ENCODE data around the gene TRPC4AP. TPM values are rescaled to one million over a fixed set of nuclear protein-coding genes. Genes with fewer than 3 reads are reported as not detected.

TRPC4AP gene
- total RNA-seq, 1 donor from 2014 or later: 30.7 TPM

DNA sequence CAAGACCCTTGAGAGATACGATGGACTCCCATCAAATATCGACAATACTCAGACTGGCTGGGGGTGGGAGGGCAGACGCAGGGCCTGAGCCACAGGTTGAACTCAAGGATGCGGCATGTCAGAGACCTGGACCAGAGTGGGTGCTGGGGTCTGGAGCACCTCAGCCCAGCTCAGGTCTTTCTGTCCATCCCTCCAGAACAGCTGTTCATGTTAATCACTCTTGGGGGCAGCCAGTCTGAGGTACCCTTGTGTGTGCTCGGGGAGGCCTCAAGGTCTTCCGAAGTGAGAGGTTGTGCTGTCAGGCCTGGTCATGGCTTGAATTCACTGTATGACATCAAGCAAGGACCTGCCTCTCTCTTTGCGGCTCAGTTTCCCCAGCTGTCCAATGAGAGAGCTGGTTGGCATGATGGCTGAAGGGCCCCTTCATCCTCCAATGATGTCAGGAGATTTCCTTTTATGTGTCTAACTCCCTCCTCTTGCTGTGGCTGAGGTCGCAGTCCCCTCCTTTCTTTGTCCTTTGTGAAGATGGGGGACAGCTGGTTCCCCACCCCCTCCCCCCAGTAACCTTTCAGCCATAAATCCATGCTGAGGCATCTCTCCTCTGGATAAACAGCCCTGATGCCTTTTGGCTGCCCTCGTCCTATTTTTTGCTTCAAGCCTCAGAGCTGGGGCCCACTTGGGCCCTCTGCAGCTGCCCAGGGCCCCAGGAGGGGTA is 121.6 kb downstream of the TRPC4AP start:
- H3K36me3 ChIP-seq: no peaks in the 10 kb centered on the region
- H3K9me3 ChIP-seq (replicated peaks): no peaks in the 10 kb centered on the region
- intact Hi-C loops (cut with micrococcal nuclease): no loop called here
- no peak overlapping the region for H3K4me3 ChIP-seq
- no peaks in the 10 kb centered on the region for H3K27me3 ChIP-seq (ENCODE audit: low read depth)
- peaks cover 28% of the 10 kb centered on the region for H3K4me1 ChIP-seq
- DNase-seq: no peak
- TF ChIP-seq, protein P1, sequence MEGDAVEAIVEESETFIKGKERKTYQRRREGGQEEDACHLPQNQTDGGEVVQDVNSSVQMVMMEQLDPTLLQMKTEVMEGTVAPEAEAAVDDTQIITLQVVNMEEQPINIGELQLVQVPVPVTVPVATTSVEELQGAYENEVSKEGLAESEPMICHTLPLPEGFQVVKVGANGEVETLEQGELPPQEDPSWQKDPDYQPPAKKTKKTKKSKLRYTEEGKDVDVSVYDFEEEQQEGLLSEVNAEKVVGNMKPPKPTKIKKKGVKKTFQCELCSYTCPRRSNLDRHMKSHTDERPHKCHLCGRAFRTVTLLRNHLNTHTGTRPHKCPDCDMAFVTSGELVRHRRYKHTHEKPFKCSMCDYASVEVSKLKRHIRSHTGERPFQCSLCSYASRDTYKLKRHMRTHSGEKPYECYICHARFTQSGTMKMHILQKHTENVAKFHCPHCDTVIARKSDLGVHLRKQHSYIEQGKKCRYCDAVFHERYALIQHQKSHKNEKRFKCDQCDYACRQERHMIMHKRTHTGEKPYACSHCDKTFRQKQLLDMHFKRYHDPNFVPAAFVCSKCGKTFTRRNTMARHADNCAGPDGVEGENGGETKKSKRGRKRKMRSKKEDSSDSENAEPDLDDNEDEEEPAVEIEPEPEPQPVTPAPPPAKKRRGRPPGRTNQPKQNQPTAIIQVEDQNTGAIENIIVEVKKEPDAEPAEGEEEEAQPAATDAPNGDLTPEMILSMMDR (IDR thresholded peaks at IDR 0.05; ENCODE audit: borderline replicate concordance): no peak
- no peak overlapping the region for H3K27ac ChIP-seq (replicated peaks)

DNA sequence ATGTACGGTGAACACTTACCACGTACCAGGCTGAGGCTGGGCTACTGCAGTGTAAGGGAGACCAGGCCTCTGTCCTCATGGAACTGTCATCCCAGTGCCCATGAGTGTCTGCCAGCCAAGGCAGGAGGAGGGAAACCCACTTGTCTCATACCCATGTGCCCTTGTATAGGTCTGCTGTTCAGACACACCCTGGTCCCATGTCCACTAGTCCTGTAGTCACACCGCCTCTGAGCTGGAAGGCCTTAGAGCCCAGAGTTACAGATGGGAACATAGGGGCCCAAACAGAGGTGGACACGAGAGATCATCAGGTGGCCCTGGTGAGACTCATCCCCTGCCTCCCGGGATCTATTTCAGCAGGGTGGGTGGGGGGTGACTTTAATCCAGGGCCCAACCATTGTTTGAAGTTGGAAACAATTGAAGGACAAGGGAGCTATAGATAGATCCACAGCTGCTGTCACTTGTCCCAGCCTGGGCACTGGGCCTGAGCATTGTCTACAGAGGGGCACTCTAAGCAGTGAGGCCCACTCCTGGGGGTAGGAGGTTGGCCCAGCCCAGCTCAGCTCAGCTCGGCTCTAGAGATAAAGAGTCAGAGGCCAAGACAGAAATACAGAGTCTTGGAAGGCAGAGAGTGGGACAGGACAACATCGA is 122.3 kb downstream of the TRPC4AP start:
- DNase-seq: no peak
- TF ChIP-seq, protein P1 (IDR thresholded peaks at IDR 0.05; ENCODE audit: borderline replicate concordance): no peak
- intact Hi-C loops (cut with micrococcal nuclease): no loop called here
- no peaks in the 10 kb centered on the region for H3K27me3 ChIP-seq (ENCODE audit: low read depth)
- no peak overlapping the region for H3K4me3 ChIP-seq
- H3K9me3 ChIP-seq (replicated peaks): no peaks in the 10 kb centered on the region
- H3K36me3 ChIP-seq: no peaks in the 10 kb centered on the region
- peaks cover 28% of the 10 kb centered on the region for H3K4me1 ChIP-seq
- peak overlapping the region; percentile 80 for H3K27ac ChIP-seq (replicated peaks)

DNA sequence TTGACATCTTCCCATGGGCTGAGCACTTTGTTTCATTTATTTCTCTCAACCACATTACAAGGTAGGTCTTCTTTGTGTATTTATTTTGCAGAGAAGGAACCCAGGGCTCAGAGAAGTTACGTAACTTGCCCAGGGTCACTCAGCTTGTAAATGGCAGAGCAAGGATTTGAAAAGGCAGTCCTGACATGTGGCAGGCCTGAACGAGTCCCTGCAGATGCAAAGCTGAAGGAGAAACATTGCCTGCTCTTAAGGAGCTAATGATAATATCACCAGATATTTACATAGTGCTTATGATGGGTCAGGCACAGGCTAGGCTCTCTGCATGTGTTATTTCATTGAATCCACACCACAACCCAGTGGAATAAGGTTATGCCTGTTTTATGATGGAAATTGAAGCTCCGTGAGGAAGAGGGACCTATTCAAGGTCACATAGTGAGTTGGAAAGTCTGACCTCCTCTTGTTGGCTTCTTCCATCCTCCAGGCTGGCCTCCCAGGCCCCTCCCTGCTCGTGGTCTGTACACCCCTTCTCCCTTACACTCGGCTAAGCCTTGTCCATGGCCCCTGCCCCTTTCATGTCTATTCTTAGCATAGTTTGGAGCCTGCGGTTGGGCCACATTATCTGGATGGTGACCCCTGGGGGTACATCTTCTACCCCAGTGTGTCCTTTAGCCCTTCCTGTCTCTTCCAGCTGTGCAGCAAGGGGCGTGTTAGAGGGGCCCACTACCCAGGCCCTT is 124.4 kb downstream of the TRPC4AP start:
- peak overlapping the region; percentile 80 for H3K27ac ChIP-seq (replicated peaks)
- no peak for DNase-seq
- intact Hi-C loops (cut with micrococcal nuclease): no loop called here
- TF ChIP-seq, protein P1 (IDR thresholded peaks at IDR 0.05; ENCODE audit: borderline replicate concordance): no peak
- no peaks in the 10 kb centered on the region for H3K9me3 ChIP-seq (replicated peaks)
- H3K4me3 ChIP-seq: peak overlapping the region; percentile 12
- no peaks in the 10 kb centered on the region for H3K27me3 ChIP-seq (ENCODE audit: low read depth)
- H3K36me3 ChIP-seq: no peaks in the 10 kb centered on the region
- H3K4me1 ChIP-seq: peaks cover 28% of the 10 kb centered on the region

DNA sequence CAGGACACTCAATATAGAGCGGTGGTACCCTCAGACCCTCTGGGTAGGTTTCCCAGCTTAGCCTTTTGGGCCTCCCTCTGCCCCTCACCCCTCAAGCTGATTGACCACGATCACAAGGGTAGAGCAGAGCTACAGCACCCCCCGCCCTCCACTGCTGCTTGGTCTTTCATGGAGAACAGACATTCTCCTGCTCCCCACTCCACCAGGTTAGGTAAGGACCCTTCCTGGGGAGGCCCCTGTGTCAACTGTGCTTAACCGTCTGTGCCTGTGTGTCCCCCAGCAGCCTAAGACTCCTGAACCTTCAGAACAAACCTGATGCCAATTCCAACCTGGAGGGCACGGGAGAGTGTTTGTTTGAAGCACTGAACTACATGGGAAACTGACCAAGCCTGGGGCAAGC is 125.2 kb downstream of the TRPC4AP start:
- no peaks in the 10 kb centered on the region for H3K9me3 ChIP-seq (replicated peaks)
- H3K4me1 ChIP-seq: peaks cover 28% of the 10 kb centered on the region
- no peaks in the 10 kb centered on the region for H3K36me3 ChIP-seq
- H3K4me3 ChIP-seq: no peak overlapping the region
- intact Hi-C loops (cut with micrococcal nuclease): no loop called here
- H3K27ac ChIP-seq (replicated peaks): no peak overlapping the region
- H3K27me3 ChIP-seq (ENCODE audit: low read depth): no peaks in the 10 kb centered on the region
- TF ChIP-seq, protein P1 (IDR thresholded peaks at IDR 0.05; ENCODE audit: borderline replicate concordance): no peak
- DNase-seq: no peak

DNA sequence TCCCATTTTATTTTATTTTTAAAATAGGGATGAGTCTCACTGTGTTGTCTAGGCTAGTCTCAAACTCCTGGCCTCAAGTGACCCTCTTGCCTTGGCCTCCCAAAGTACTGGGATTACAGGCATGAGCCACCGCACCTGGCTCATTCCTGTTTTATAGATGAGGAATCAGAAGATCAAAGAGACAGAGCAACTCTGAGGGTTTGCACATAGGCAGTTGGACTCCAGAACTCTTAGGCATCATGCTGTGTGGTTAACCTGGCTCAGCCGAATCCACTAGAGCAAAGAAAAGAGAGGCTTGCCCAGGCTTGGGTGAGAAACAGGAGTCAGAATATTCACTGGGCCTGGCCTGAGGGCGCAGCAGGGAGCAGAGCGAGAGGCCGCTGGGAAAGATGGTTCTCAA is 127.6 kb downstream of the TRPC4AP start:
- Histone ChIP-seq H3K27ac (replicated peaks) (no peak overlapping the region), H3K9me3 (replicated peaks) (no peaks in the 10 kb centered on the region), H3K4me1 (peaks cover 26% of the 10 kb centered on the region), H3K4me3 (no peak overlapping the region), H3K27me3 (ENCODE audit: low read depth) (no peaks in the 10 kb centered on the region), H3K36me3 (no peaks in the 10 kb centered on the region)
- TF ChIP-seq, protein P1 (IDR thresholded peaks at IDR 0.05; ENCODE audit: borderline replicate concordance): no peak
- no peak for DNase-seq
- intact Hi-C loops (cut with micrococcal nuclease): no loop called here
